Esophagus squamous epithelium (tissue), 5 donors: ENCODE data around the gene RASSF10. TPM values are rescaled to one million over a fixed set of nuclear protein-coding genes. Genes with fewer than 3 reads are reported as not detected.

Experiments used
- DNase-seq: peaks from one replicate; lab custom pipeline; 2025; lab: John Stamatoyannopoulos, UW
- H3K27ac ChIP-seq, 4 donors: fragments of 200-600 bp; sonication (generic); one replicate each; pipeline ENCODE4 v1.5.1; 2016 to 2019; ENCODE audit warnings: mild to moderate bottlenecking in 1 of 4
- H3K27me3 ChIP-seq, 4 donors: fragments of 200-600 bp; sonication (generic); 1 replicate in 3 of 4; 2 replicates in 1 of 4; pipeline versions ENCODE4 v1.5.1 to v1.6.0; 2017 to 2021; ENCODE audit warnings: antibody characterized with exemption in 1 of 4
- H3K36me3 ChIP-seq, 3 donors: fragments of 200-600 bp; sonication (generic); one replicate each; pipeline ENCODE4 v1.5.1; 2016 to 2019
- H3K4me1 ChIP-seq, 3 donors: fragments of 200-600 bp; sonication (generic); one replicate each; pipeline ENCODE4 v1.5.1; 2017 to 2019
- H3K4me3 ChIP-seq, 4 donors: fragments of 200-600 bp; sonication (generic); 1 replicate in 3 of 4; 2 replicates in 1 of 4; pipeline ENCODE4 v1.5.1; 2016 to 2019; ENCODE audit warnings: mild to moderate bottlenecking in 2 of 4, moderate library complexity in 1 of 4
- H3K9me3 ChIP-seq, 3 donors: fragments of 200-600 bp; sonication (generic); one replicate each; pipeline ENCODE4 v1.5.1; 2016 to 2019
- POLR2A ChIP-seq, 4 donors: fragments of 450-650 bp; IDR thresholded peaks; one replicate each; pipeline ENCODE4 v1.6.1; 2017; ENCODE audit warnings: antibody characterized with exemption in 4 of 4, mild to moderate bottlenecking in 4 of 4, moderate library complexity in 3 of 4
- WGBS, 2 donors: methylation state at CpG; one replicate each; pipeline ENCODE4 v1.1.5; 2018; 5-methylcytosine and 5-hydroxymethylcytosine counted together
- intact Hi-C: fragments of 100-400 bp; cut with DNase I; formaldehyde crosslinking; loops from one replicate; pipeline ENCODE4 v1.15.0; 2022
- total RNA-seq, 4 donors: library from RNA; depleted of rRNA; stranded (reverse); fragments of >200 nt; gene quantifications; one replicate each; pipeline ENCODE4 v1.1.0, GENCODE V29; 2016
- TF ChIP-seq, protein P1 (sequence below), 6 experiments: fragments of 450-650 bp in 4 of 6; fragments of 200-600 bp in 2 of 6; sonication (generic) in 2 of 6; IDR thresholded peaks; one replicate each; pipeline ENCODE4 v1.5.1; 2016 to 2019; ENCODE audit warnings: antibody characterized with exemption in 6 of 6, mild to moderate bottlenecking in 4 of 6, moderate library complexity in 4 of 6
- donor health status: DM: yes; HTN: yes; CAD: no.

Gene RASSF10
- 10 to 100 TPM in 3 of 4 donors, 1 to 10 TPM in 1; 9.6 to 15.2 (median 11.5) TPM for total RNA-seq

DNA sequence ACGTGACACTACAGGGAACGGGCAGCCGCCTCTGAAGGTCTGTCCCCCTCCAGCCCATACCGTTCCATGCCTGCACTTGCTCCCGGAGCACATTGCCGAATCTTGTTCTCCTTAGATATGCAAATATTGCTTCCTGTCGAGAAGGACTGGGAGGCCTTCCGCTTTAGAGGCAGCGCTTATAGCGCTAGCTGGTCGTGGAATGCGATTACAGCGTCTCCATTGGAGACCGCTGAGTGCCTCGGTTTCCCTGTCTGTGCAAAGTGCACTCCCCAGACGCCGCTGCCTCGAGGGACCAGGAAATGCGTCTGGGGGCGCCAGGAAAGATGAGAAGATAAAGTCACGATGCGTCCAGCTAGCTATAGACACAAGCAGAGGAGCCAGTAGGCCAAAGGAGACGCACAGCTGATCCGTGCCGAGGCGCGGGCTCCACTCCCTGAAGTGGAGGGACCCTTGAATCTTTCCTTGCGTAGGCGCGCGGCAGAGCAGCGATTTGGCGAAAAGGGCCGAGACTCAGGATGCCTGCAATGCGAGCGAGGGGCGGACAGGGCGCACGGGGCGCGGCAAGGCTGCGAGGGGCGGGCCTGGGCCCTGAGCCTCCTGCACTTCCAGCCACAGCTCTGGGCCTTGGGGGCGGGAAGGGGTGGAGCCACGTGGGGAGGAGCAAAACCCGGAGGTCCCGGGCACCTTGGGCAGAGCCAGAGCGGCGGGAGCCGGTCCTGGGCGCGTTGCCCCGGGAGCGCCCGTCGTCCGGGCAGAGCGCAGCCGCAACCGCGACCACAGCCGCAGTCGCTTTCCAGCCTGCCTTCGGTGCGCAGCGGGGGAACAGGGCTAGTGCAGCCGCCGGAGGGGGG is at the start of gene RASSF10:
Gene RASSF10 (plus strand): TSS at position 692 of the 851 bp plus-strand sequence. CDS start 261 bp downstream, outside the sequence.
- Histone ChIP-seq H3K27me3 (peaks cover 0 to 79% (median 9%) of the 10 kb centered on the region in 4 donors), H3K9me3 (no peaks in the 10 kb centered on the region), H3K4me3 (peak within 1 kb of the TSS; percentile 62 to 76 (median 66)), H3K27ac (peak within 1 kb of the TSS; percentile 68 to 89 (median 83)), H3K36me3 (no peaks in the 10 kb centered on the region), H3K4me1 (peaks cover 17 to 74% (median 28%) of the 10 kb centered on the region in 3 donors)
- intact Hi-C loops, result no loop called here
- 4 to 6% methylated on average over 7 to 17 of the region's 68 CpGs for WGBS, 2 donors
- DNase-seq, result no peak
- TF ChIP-seq, protein P1, sequence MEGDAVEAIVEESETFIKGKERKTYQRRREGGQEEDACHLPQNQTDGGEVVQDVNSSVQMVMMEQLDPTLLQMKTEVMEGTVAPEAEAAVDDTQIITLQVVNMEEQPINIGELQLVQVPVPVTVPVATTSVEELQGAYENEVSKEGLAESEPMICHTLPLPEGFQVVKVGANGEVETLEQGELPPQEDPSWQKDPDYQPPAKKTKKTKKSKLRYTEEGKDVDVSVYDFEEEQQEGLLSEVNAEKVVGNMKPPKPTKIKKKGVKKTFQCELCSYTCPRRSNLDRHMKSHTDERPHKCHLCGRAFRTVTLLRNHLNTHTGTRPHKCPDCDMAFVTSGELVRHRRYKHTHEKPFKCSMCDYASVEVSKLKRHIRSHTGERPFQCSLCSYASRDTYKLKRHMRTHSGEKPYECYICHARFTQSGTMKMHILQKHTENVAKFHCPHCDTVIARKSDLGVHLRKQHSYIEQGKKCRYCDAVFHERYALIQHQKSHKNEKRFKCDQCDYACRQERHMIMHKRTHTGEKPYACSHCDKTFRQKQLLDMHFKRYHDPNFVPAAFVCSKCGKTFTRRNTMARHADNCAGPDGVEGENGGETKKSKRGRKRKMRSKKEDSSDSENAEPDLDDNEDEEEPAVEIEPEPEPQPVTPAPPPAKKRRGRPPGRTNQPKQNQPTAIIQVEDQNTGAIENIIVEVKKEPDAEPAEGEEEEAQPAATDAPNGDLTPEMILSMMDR (IDR thresholded peaks at IDR 0.05), result peak in 1 of 6 experiments; percentile 3
- TF ChIP-seq POLR2A (IDR thresholded peaks at IDR 0.05), result peak in 3 of 4 donors; percentile 83 to 93 (median 85)

DNA sequence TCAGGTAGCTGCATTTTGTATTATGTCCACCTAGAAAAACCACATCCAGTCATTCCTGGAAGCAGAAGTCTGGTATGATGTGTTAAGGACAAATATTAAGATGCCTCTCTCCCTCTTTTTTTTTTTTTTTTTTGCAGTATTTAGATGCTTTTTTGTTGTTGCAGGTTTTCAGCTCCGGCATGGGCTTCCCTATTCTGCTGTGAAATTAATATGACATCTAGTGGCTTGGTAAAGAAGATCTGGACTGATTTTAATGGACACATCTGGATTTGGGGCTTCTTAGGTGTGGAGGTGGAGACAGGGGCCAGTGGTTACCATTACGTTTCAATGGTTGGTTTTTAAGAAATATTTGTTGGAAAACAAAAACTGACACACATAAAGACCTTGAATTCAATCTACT is 47.5 kb upstream of the RASSF10 start:
- no peak for TF ChIP-seq POLR2A (IDR thresholded peaks at IDR 0.05)
- TF ChIP-seq, protein P1 (IDR thresholded peaks at IDR 0.05), result no peak
- intact Hi-C loops, result loop anchor here (5.0 kb wide), 1 partner anchor 386 kb away; no protein-coding TSS in a partner anchor
- H3K4me3 ChIP-seq, result no peak overlapping the region
- H3K27me3 ChIP-seq, result no peaks in the 10 kb centered on the region
- H3K36me3 ChIP-seq, result peaks cover 0 to 4% (median 0%) of the 10 kb centered on the region in 3 donors
- peaks cover 0 to 6% (median 0%) of the 10 kb centered on the region in 3 donors for H3K4me1 ChIP-seq
- no peaks in the 10 kb centered on the region for H3K9me3 ChIP-seq
- DNase-seq, result no peak
- 56 to 79% methylated on average over 2 of the region's 2 CpGs for WGBS, 2 donors
- no peak overlapping the region for H3K27ac ChIP-seq

DNA sequence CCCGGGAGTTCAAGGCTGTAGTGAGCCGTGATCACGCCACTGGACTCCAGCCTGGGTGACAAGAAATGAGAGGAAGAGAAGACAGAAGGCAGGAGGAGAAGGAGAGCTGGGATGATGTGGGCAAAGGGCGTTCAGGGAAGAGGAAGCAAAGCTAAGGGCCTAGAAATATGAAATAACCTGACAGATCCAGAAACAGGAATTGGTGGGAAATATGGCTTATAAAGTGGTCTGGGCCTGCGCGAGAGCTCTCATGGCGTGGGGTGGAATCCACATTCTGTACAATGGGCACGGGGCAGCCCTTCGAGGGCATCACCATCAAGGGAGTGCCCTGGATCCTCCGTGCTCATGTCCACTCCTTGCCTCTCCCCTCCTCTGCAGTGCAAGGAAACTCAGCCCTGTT is 46.8 kb upstream of the RASSF10 start:
- H3K36me3 ChIP-seq, result peaks cover 0 to 4% (median 0%) of the 10 kb centered on the region in 3 donors
- DNase-seq, result no peak
- H3K4me3 ChIP-seq, result no peak overlapping the region
- WGBS, 2 donors, result 81 to 87% methylated on average over 10 of the region's 10 CpGs
- intact Hi-C loops, result loop anchor here (5.0 kb wide), 1 partner anchor 385 kb away; no protein-coding TSS in a partner anchor
- TF ChIP-seq, protein P1 (IDR thresholded peaks at IDR 0.05), result no peak
- no peak for TF ChIP-seq POLR2A (IDR thresholded peaks at IDR 0.05)
- H3K27ac ChIP-seq, result no peak overlapping the region
- no peaks in the 10 kb centered on the region for H3K9me3 ChIP-seq
- no peaks in the 10 kb centered on the region for H3K27me3 ChIP-seq
- H3K4me1 ChIP-seq, result peaks cover 0 to 6% (median 0%) of the 10 kb centered on the region in 3 donors

DNA sequence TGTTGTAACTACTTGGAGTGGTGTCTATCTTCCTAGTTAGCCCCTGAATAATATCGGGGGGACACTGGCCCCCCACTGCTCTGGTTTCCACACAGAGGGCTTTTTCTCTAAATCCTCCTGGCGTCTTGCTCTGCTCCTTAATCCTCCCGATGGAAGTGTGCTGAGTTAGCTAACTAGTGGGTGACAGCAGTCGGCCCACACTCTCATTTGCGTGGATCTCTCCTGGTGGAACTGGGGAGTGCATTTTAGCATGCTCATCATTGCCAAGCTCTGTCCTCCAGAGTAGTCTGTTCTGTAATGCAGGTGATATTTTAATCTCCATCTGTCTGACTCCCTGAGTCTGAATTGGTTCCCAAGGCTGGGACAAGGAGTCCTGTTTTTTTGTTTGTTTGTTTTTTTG is 46.1 kb upstream of the RASSF10 start:
- 69 to 83% methylated on average over 2 to 5 of the region's 5 CpGs for WGBS, 2 donors
- Histone ChIP-seq H3K27ac (no peak overlapping the region), H3K9me3 (no peaks in the 10 kb centered on the region), H3K27me3 (no peaks in the 10 kb centered on the region), H3K4me3 (no peak overlapping the region), H3K4me1 (peaks cover 0 to 10% (median 0%) of the 10 kb centered on the region in 3 donors), H3K36me3 (peaks cover 0 to 4% (median 0%) of the 10 kb centered on the region in 3 donors)
- TF ChIP-seq, protein P1 (IDR thresholded peaks at IDR 0.05), result no peak
- no peak for TF ChIP-seq POLR2A (IDR thresholded peaks at IDR 0.05)
- no peak for DNase-seq
- intact Hi-C loops, result loop anchor here (5.0 kb wide), 1 partner anchor 384 kb away; no protein-coding TSS in a partner anchor
